CD4-positive, alpha-beta T cell treated with Interleukin-15 for 4 hours (primary cell): Measurements from ENCODE around the gene CDS2.

Source experiments
- DNase-seq: peaks from one replicate; pipeline ENCODE4 v3.0.0-alpha.2; 2020; ENCODE audit warnings: low spot score

Gene CDS2

GRCh38 chr20:5212907-5213487 lies 86.2 kb downstream of the CDS2 start:
- DNase-seq = no peak

GRCh38 chr20:5214826-5215225 lies 88.0 kb downstream of the CDS2 start:
- DNase-seq = no peak

- no peak for DNase-seq
Measured at GRCh38 chr20:5215672-5216304, 89.0 kb downstream of the CDS2 start.

GRCh38 chr20:5216663-5217062 lies 89.9 kb downstream of the CDS2 start:
- no peak for DNase-seq

- no peak for DNase-seq
Measured at GRCh38 chr20:5217616-5218015, 90.8 kb downstream of the CDS2 start.

GRCh38 chr20:5220321-5221060 lies 93.7 kb downstream of the CDS2 start:
- DNase-seq = no peak

- no peak for DNase-seq
Measured at GRCh38 chr20:5221061-5221430, 94.2 kb downstream of the CDS2 start.

- peak; percentile 61 for DNase-seq
Measured at GRCh38 chr20:5222919-5223634, 96.3 kb downstream of the CDS2 start.

GRCh38 chr20:5230544-5230943 lies 103.7 kb downstream of the CDS2 start:
- DNase-seq = no peak

GRCh38 chr20:5234158-5234557 lies 107.3 kb downstream of the CDS2 start:
- DNase-seq = no peak

GRCh38 chr20:5234978-5235377 lies 108.2 kb downstream of the CDS2 start:
- no peak for DNase-seq
